NCI-H2081 (cell line): ENCODE data around the gene ARMH3.

Source experiments
- DNase-seq, 2 experiments: peaks; one replicate each; lab custom pipeline; 2025; lab: John Stamatoyannopoulos, UW

The ARMH3 gene

GRCh38 chr10:101829561-101830315 is 226.2 kb downstream of the ARMH3 start:
- DNase-seq = peak in 1 of 2 experiments; percentile 2

GRCh38 chr10:101828766-101829551 is 227.0 kb downstream of the ARMH3 start:
- no peak for DNase-seq

GRCh38 chr10:101827919-101828600 is 227.9 kb downstream of the ARMH3 start:
- DNase-seq = no peak

GRCh38 chr10:101826852-101827434 is 229.0 kb downstream of the ARMH3 start:
- no peak for DNase-seq

- DNase-seq = no peak
Measured at GRCh38 chr10:101824736-101825135, 231.2 kb downstream of the ARMH3 start.

GRCh38 chr10:101818872-101819633 is 236.9 kb downstream of the ARMH3 start:
- DNase-seq = peak; percentile 12 to 56

- peak; percentile 98 for DNase-seq
Measured at GRCh38 chr10:101818119-101818871, 237.7 kb downstream of the ARMH3 start, which contains the start of gene OGA. OGA (minus strand) TSS chr10:101818444; CDS start chr10:101818022, 422 bp downstream.

GRCh38 chr10:101817337-101818118 is 238.4 kb downstream of the ARMH3 start:
- peak in 1 of 2 experiments; percentile 19 for DNase-seq

GRCh38 chr10:101816913-101817336 is 239.0 kb downstream of the ARMH3 start:
- DNase-seq = no peak

- DNase-seq = no peak
Measured at GRCh38 chr10:101816376-101816775, 239.6 kb downstream of the ARMH3 start.

- DNase-seq = no peak
Measured at GRCh38 chr10:101814466-101815071, 241.4 kb downstream of the ARMH3 start.

GRCh38 chr10:101812606-101813005 is 243.4 kb downstream of the ARMH3 start:
- DNase-seq = no peak

- no peak for DNase-seq
Measured at GRCh38 chr10:101807158-101807557, 248.8 kb downstream of the ARMH3 start.

GRCh38 chr10:101803511-101803910 is 252.5 kb downstream of the ARMH3 start:
- DNase-seq = no peak

- DNase-seq = no peak
Measured at GRCh38 chr10:101797403-101798059, 258.4 kb downstream of the ARMH3 start.
